ENCODE measurements around the gene SNTG2. TPM values are rescaled to one million over a fixed set of nuclear protein-coding genes. Genes with fewer than 3 reads are reported as not detected.

Gene SNTG2
- total RNA-seq, 2 experiments from 2014 or later: not detected

DNA sequence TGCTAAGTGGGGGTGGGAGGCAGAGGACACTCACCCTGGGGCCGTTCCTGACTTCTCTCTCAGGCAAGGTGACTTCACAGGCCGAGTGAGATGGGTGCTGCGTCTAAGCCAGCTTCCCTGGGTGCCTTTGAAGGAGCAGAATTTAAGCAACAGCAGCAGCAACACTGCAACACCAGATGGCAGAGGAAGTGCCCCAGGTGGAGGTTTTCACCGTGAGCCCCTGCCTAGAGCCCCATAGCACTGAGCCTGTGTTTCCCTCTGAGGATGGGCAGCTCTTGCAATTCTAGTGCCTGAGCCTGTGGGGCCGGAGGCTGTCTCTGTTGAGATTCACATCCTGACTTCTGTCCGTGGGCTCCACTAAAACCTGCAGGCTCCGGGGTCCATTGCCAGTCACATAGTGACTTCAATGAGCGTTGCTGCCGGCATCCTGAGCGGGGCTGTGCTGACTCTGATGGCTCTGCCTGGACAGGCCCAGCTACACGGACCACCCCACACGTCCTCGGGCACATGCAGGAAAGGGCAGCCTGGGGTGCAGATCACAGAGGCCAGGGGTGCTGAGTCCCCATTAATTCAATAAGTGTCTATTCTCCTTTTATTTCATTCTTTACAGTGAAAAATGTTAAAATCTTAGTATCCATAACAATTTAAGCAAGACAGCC lies 218.8 kb downstream of the SNTG2 start:
- H3K79me2 ChIP-seq (ENCODE audit: insufficient read depth, low read depth, low read length): no peaks in the 10 kb centered on the region
- no TSS peak for BruUV-seq (replicated peaks)
- no peaks in the 10 kb centered on the region for H3K9me3 ChIP-seq (ENCODE audit: low read length)
- no peaks in the 10 kb centered on the region for H3K9me2 ChIP-seq (ENCODE audit: insufficient read depth, low read length)
- no peak overlapping the region for H3K4me2 ChIP-seq (ENCODE audit: low read length)
- ChIA-PET CTCF (ENCODE audit: unreplicated experiment) (no interaction called here), POLR2A (no interaction called here)
- H3K36me3 ChIP-seq (ENCODE audit: insufficient read depth, low read length): no peaks in the 10 kb centered on the region
- no peak overlapping the region for H2AFZ ChIP-seq (ENCODE audit: low read length)
- no peaks in the 10 kb centered on the region for H4K20me1 ChIP-seq (ENCODE audit: insufficient read depth, low read length)
- H3K27ac ChIP-seq (ENCODE audit: low read depth, low read length, poor library complexity, severe bottlenecking): no peak overlapping the region
- intact Hi-C loops (cut with micrococcal nuclease; ENCODE audit: unreplicated experiment): no loop called here
- DNase-seq (ENCODE audit: low spot score): no peak
- H3K4me3 ChIP-seq (ENCODE audit: low read depth, low read length, poor library complexity, severe bottlenecking): no peak overlapping the region
- TF ChIP-seq EZH2phosphoT487 (IDR thresholded peaks at IDR 0.05; ENCODE audit: borderline replicate concordance, low read depth, low read length): no peak
- TF ChIP-seq, protein P1, sequence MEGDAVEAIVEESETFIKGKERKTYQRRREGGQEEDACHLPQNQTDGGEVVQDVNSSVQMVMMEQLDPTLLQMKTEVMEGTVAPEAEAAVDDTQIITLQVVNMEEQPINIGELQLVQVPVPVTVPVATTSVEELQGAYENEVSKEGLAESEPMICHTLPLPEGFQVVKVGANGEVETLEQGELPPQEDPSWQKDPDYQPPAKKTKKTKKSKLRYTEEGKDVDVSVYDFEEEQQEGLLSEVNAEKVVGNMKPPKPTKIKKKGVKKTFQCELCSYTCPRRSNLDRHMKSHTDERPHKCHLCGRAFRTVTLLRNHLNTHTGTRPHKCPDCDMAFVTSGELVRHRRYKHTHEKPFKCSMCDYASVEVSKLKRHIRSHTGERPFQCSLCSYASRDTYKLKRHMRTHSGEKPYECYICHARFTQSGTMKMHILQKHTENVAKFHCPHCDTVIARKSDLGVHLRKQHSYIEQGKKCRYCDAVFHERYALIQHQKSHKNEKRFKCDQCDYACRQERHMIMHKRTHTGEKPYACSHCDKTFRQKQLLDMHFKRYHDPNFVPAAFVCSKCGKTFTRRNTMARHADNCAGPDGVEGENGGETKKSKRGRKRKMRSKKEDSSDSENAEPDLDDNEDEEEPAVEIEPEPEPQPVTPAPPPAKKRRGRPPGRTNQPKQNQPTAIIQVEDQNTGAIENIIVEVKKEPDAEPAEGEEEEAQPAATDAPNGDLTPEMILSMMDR (conservative IDR thresholded peaks at IDR 0.05; ENCODE audit: low read length): no peak
- no peaks in the 10 kb centered on the region for H3K4me1 ChIP-seq (ENCODE audit: insufficient read depth, low read length, poor library complexity, severe bottlenecking)

DNA sequence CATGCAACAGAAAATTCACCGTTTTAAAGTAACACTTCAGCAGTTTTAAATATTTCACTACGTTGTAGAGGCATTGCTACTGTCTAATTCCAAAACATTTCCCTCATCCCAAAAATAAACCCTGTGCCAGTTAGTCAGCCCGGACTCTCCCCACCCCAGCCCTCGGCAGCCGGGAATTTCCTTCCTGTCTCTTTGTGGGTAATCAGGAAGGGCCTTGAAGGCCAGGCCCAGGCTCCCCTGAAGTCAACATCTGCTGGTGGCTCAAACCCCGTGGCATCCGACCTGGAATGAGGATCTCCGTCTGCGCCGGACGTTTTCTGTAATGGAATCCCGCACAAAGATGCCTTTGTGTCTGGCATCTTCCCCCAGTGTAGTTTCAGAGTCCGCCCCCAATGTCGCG lies 219.6 kb downstream of the SNTG2 start:
- Histone ChIP-seq H3K27ac (ENCODE audit: low read depth, low read length, poor library complexity, severe bottlenecking) (no peak overlapping the region), H3K4me1 (ENCODE audit: insufficient read depth, low read length, poor library complexity, severe bottlenecking) (no peaks in the 10 kb centered on the region), H3K9me3 (ENCODE audit: low read length) (no peaks in the 10 kb centered on the region), H2AFZ (ENCODE audit: low read length) (no peak overlapping the region), H3K4me3 (ENCODE audit: low read depth, low read length, poor library complexity, severe bottlenecking) (no peak overlapping the region), H4K20me1 (ENCODE audit: insufficient read depth, low read length) (no peaks in the 10 kb centered on the region), H3K79me2 (ENCODE audit: insufficient read depth, low read depth, low read length) (no peaks in the 10 kb centered on the region), H3K36me3 (ENCODE audit: insufficient read depth, low read length) (no peaks in the 10 kb centered on the region), H3K9me2 (ENCODE audit: insufficient read depth, low read length) (no peaks in the 10 kb centered on the region), H3K4me2 (ENCODE audit: low read length) (no peak overlapping the region)
- intact Hi-C loops (cut with micrococcal nuclease; ENCODE audit: unreplicated experiment): no loop called here
- TF ChIP-seq, protein P1 (conservative IDR thresholded peaks at IDR 0.05; ENCODE audit: low read length): no peak
- TF ChIP-seq EZH2phosphoT487 (IDR thresholded peaks at IDR 0.05; ENCODE audit: borderline replicate concordance, low read depth, low read length): no peak
- CTCF ChIA-PET (ENCODE audit: unreplicated experiment): no interaction called here
- no peak for DNase-seq (ENCODE audit: low spot score)
- BruUV-seq (replicated peaks): no TSS peak
- POLR2A ChIA-PET: no interaction called here

DNA sequence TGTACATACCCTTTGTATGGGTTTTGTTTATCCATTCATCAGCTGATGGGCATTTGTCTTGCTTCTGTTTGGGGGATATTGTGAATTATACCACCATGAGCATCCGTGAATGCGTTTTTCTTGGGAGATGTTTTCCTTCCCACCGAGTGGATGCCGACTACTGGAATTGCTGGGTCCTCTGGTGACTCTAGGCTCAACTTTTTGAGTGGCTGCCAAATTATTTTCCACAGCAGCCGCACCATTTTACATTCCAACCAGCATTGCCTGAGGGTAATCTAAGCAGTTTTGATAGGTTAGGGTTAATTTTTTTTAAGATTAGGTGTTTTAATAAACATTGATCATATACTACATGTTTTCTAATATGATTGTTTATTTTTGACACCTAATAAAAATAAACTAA lies 220.1 kb downstream of the SNTG2 start:
- no TSS peak for BruUV-seq (replicated peaks)
- Histone ChIP-seq H3K9me3 (ENCODE audit: low read length) (no peaks in the 10 kb centered on the region), H2AFZ (ENCODE audit: low read length) (no peak overlapping the region), H3K9me2 (ENCODE audit: insufficient read depth, low read length) (no peaks in the 10 kb centered on the region), H3K36me3 (ENCODE audit: insufficient read depth, low read length) (no peaks in the 10 kb centered on the region), H3K27ac (ENCODE audit: low read depth, low read length, poor library complexity, severe bottlenecking) (no peak overlapping the region), H3K79me2 (ENCODE audit: insufficient read depth, low read depth, low read length) (no peaks in the 10 kb centered on the region), H3K4me3 (ENCODE audit: low read depth, low read length, poor library complexity, severe bottlenecking) (no peak overlapping the region), H3K4me1 (ENCODE audit: insufficient read depth, low read length, poor library complexity, severe bottlenecking) (no peaks in the 10 kb centered on the region), H4K20me1 (ENCODE audit: insufficient read depth, low read length) (no peaks in the 10 kb centered on the region), H3K4me2 (ENCODE audit: low read length) (no peak overlapping the region)
- CTCF ChIA-PET (ENCODE audit: unreplicated experiment): no interaction called here
- intact Hi-C loops (cut with micrococcal nuclease; ENCODE audit: unreplicated experiment): no loop called here
- no peak for TF ChIP-seq EZH2phosphoT487 (IDR thresholded peaks at IDR 0.05; ENCODE audit: borderline replicate concordance, low read depth, low read length)
- TF ChIP-seq, protein P1 (conservative IDR thresholded peaks at IDR 0.05; ENCODE audit: low read length): no peak
- POLR2A ChIA-PET: no interaction called here
- no peak for DNase-seq (ENCODE audit: low spot score)
